Liver (tissue), 9 donors: ENCODE results near the gene TRMT1. TPM values are rescaled to one million over a fixed set of nuclear protein-coding genes. Genes with fewer than 3 reads are reported as not detected.

Experiments
- DNase-seq: peaks from one replicate; pipeline ENCODE4 v3.0.0-alpha.2; 2017; ENCODE audit warnings: low spot score
- H3K27ac ChIP-seq, 2 donors: one replicate each; pipeline ENCODE4 v1.7.0; 2013; ENCODE audit warnings: inconsistent platforms in 2 of 2, low read length in 2 of 2, control low read depth in 1 of 2, low read depth in 1 of 2, mild to moderate bottlenecking in 1 of 2
- H3K27me3 ChIP-seq, 4 donors: one replicate each; pipeline versions ENCODE4 v1.6.1 to v1.7.0; 2013; ENCODE audit warnings: low read length in 3 of 4, inconsistent platforms in 1 of 4, mild to moderate bottlenecking in 1 of 4, moderate library complexity in 1 of 4; ENCODE audit not compliant: control insufficient read depth in 4 of 4, insufficient read depth in 4 of 4
- H3K36me3 ChIP-seq, 4 donors: one replicate each; pipeline versions ENCODE4 v1.6.1 to v1.7.0; 2013; ENCODE audit warnings: low read length in 3 of 4, mild to moderate bottlenecking in 3 of 4, low read depth in 1 of 4, moderate library complexity in 1 of 4; ENCODE audit not compliant: control insufficient read depth in 4 of 4, insufficient read depth in 3 of 4
- H3K4me1 ChIP-seq, 4 donors: one replicate each; pipeline versions ENCODE4 v1.6.1 to v1.7.0; 2013; ENCODE audit warnings: low read length in 3 of 4, mild to moderate bottlenecking in 3 of 4, moderate library complexity in 1 of 4; ENCODE audit not compliant: control insufficient read depth in 4 of 4, insufficient read depth in 4 of 4
- H3K4me3 ChIP-seq, 3 donors: one replicate each; pipeline versions ENCODE4 v1.6.1 to v1.7.0; 2013; ENCODE audit warnings: low read length in 3 of 3, control low read depth in 1 of 3, low read depth in 1 of 3, mild to moderate bottlenecking in 1 of 3
- H3K9ac ChIP-seq, 2 donors: one replicate each; pipeline ENCODE4 v1.7.0; 2013; ENCODE audit warnings: low read length in 2 of 2, mild to moderate bottlenecking in 2 of 2, moderate library complexity in 2 of 2, control low read depth in 1 of 2, low read depth in 1 of 2
- H3K9me3 ChIP-seq, 4 donors: one replicate each; pipeline versions ENCODE4 v1.6.1 to v1.7.0; 2013; ENCODE audit warnings: low read length in 3 of 4; ENCODE audit not compliant: control insufficient read depth in 4 of 4
- ATF3 ChIP-seq: IDR thresholded peaks from 2 replicates; pipeline ENCODE4 v1.6.1; 2016; ENCODE audit warnings: antibody characterized with exemption
- CTCF ChIP-seq: fragments of 150-350 bp; IDR thresholded peaks from 2 replicates; pipeline ENCODE4 v1.5.1; 2017; ENCODE audit warnings: improper control_type of control experiment, low read depth, low read length; ENCODE audit not compliant: missing input control
- EGR1 ChIP-seq, 2 donors: IDR thresholded peaks; 2 replicates each; pipeline ENCODE4 v1.6.1; 2016 to 2018; ENCODE audit warnings: antibody characterized with exemption in 2 of 2, low read depth in 2 of 2
- FOXA1 ChIP-seq: IDR thresholded peaks from 2 replicates; pipeline ENCODE4 v1.6.1; 2016; ENCODE audit warnings: antibody characterized with exemption
- FOXA2 ChIP-seq: IDR thresholded peaks from 2 replicates; pipeline ENCODE4 v1.6.1; 2016; ENCODE audit warnings: antibody characterized with exemption
- GABPA ChIP-seq, 2 donors: IDR thresholded peaks in 1 of 2; conservative IDR thresholded peaks in 1 of 2; 2 replicates each; pipeline ENCODE4 v1.6.1; 2016; ENCODE audit warnings: antibody characterized with exemption in 2 of 2, mild to moderate bottlenecking in 1 of 2, moderate library complexity in 1 of 2
- HNF4A ChIP-seq, 2 donors: conservative IDR thresholded peaks; 2 replicates each; pipeline ENCODE4 v1.6.1; 2016; ENCODE audit warnings: antibody characterized with exemption in 2 of 2, mild to moderate bottlenecking in 2 of 2
- HNF4G ChIP-seq: IDR thresholded peaks from 2 replicates; pipeline ENCODE4 v1.6.1; 2016; ENCODE audit warnings: antibody characterized with exemption
- JUND ChIP-seq, 2 donors: IDR thresholded peaks; 2 replicates each; pipeline ENCODE4 v1.6.1; 2016; ENCODE audit warnings: antibody characterized with exemption in 2 of 2
- MAX ChIP-seq: IDR thresholded peaks from 2 replicates; pipeline ENCODE4 v1.6.1; 2016; ENCODE audit warnings: antibody characterized with exemption
- NR2F2 ChIP-seq: IDR thresholded peaks from 2 replicates; pipeline ENCODE4 v1.6.1; 2016; ENCODE audit warnings: antibody characterized with exemption
- RAD21 ChIP-seq, 2 donors: IDR thresholded peaks; 2 replicates each; pipeline ENCODE4 v1.6.1; 2016; ENCODE audit warnings: antibody characterized with exemption in 2 of 2, mild to moderate bottlenecking in 2 of 2
- REST ChIP-seq: IDR thresholded peaks from 2 replicates; pipeline ENCODE4 v1.6.1; 2016; ENCODE audit warnings: antibody characterized with exemption, mild to moderate bottlenecking
- RXRA ChIP-seq, 2 donors: IDR thresholded peaks; 2 replicates each; pipeline ENCODE4 v1.6.1; 2017 to 2018; ENCODE audit warnings: antibody characterized with exemption in 2 of 2, mild to moderate bottlenecking in 1 of 2
- SP1 ChIP-seq: IDR thresholded peaks from 2 replicates; pipeline ENCODE4 v1.6.1; 2018; ENCODE audit warnings: antibody characterized with exemption, mild to moderate bottlenecking
- TAF1 ChIP-seq: conservative IDR thresholded peaks from 2 replicates; pipeline ENCODE4 v1.6.1; 2016; ENCODE audit warnings: antibody characterized with exemption, mild to moderate bottlenecking
- YY1 ChIP-seq: IDR thresholded peaks from 2 replicates; pipeline ENCODE4 v1.6.1; 2016; ENCODE audit warnings: antibody characterized with exemption, mild to moderate bottlenecking
- ZBTB33 ChIP-seq: IDR thresholded peaks from 2 replicates; pipeline ENCODE4 v1.6.1; 2016; ENCODE audit warnings: antibody characterized with exemption
- WGBS: extraction: QIAGEN DNeasy Blood & Tissue Kit; methylation state at CpG from one replicate; pipeline ENCODE4 v1.1.7; 2013; 5-methylcytosine and 5-hydroxymethylcytosine counted together
- polyA plus RNA-seq, 2 donors: library from polyadenylated mRNA; stranded (reverse) in 1 of 2; unstranded in 1 of 2; fragments of 200-250 nt in 1 of 2; fragments of >200 nt in 1 of 2; fragmentation: Nextera tagmentation in 1 of 2; extraction: Ambion mirVana in 1 of 2; gene quantifications; one replicate each; pipeline versions ENCODE4 v1.2.1 to v1.2.3, GENCODE V29; 2013 to 2015
- total RNA-seq, 2 donors: library from RNA; depleted of rRNA; stranded (reverse); fragments of >200 nt; gene quantifications; one replicate each; pipeline ENCODE4 v1.2.3, GENCODE V29; 2014
- donor health status: healthy.
- donor health status: healthy.
- donor health status: healthy.
- donor health status: healthy.
- donor health status: healthy.

The TRMT1 gene
- total and polyA plus RNA-seq, 4 donors, result 8.3 to 15.6 (median 11.7) TPM

- 84% methylated on average over 10 of the region's 10 CpGs for WGBS
- peaks cover 11 to 35% (median 25%) of the 10 kb centered on the region in 4 donors for H3K4me1 ChIP-seq
Measured at GRCh38 chr19:13120817-13121216, 4.3 kb upstream of the TRMT1 start.

GRCh38 chr19:13120031-13120430 lies 3.5 kb upstream of the TRMT1 start:
- H3K4me1 ChIP-seq, result peaks cover 12 to 42% (median 31%) of the 10 kb centered on the region in 4 donors
- DNase-seq, result no peak
- WGBS, result 87% methylated on average over 9 of the region's 9 CpGs
- H3K9ac ChIP-seq, result no peak overlapping the region
- no peak for TF ChIP-seq CTCF
- TF ChIP-seq ZBTB33, result no peak
- TF ChIP-seq HNF4A (conservative IDR thresholded peaks at IDR 0.05), result no peak
- TF ChIP-seq RAD21 (IDR thresholded peaks at IDR 0.05), result no peak
- TF ChIP-seq GABPA (IDR thresholded peaks at IDR 0.05 in 1 of 2, conservative IDR thresholded peaks at IDR 0.05 in 1 of 2), result no peak
- TF ChIP-seq EGR1 (IDR thresholded peaks at IDR 0.05; ENCODE audit: low read depth in 2 of 2), result no peak
- no peak for TF ChIP-seq NR2F2
- TF ChIP-seq JUND (IDR thresholded peaks at IDR 0.05), result no peak
- TF ChIP-seq SP1, result no peak
- TF ChIP-seq YY1, result no peak
- no peak for TF ChIP-seq REST
- no peak for TF ChIP-seq ATF3
- TF ChIP-seq FOXA2, result no peak
- TF ChIP-seq HNF4G, result no peak
- TF ChIP-seq TAF1, result no peak
- TF ChIP-seq FOXA1, result no peak
- no peak for TF ChIP-seq MAX
- H3K36me3 ChIP-seq, result peaks cover 0 to 3% (median 0%) of the 10 kb centered on the region in 4 donors
- H3K4me3 ChIP-seq, result no peak overlapping the region
- no peaks in the 10 kb centered on the region for H3K27me3 ChIP-seq
- H3K27ac ChIP-seq, result no peak overlapping the region
- H3K9me3 ChIP-seq, result no peaks in the 10 kb centered on the region

More at GRCh38 chr19:13120817-13121216, 4.3 kb upstream of the TRMT1 start:
- Histone ChIP-seq H3K27me3 (no peaks in the 10 kb centered on the region), H3K36me3 (peaks cover 0 to 3% (median 0%) of the 10 kb centered on the region in 4 donors), H3K9me3 (no peaks in the 10 kb centered on the region), H3K27ac (no peak overlapping the region), H3K4me3 (no peak overlapping the region), H3K9ac (no peak overlapping the region)
- no peak for TF ChIP-seq RXRA (IDR thresholded peaks at IDR 0.05)
- no peak for TF ChIP-seq ATF3
- TF ChIP-seq NR2F2, result no peak
- TF ChIP-seq RAD21 (IDR thresholded peaks at IDR 0.05), result no peak
- no peak for TF ChIP-seq HNF4A (conservative IDR thresholded peaks at IDR 0.05)
- TF ChIP-seq TAF1, result no peak
- DNase-seq, result no peak
